H9 (cell line): ENCODE results near the gene PRMT7. TPM values are rescaled to one million over a fixed set of nuclear protein-coding genes. Genes with fewer than 3 reads are reported as not detected.

Source experiments
- DNase-seq: peaks from one replicate; pipeline ENCODE4 v3.0.0-alpha.2; 2017
- H2AFZ ChIP-seq: one replicate; pipeline ENCODE4 v1.6.1; 2013; ENCODE audit warnings: mild to moderate bottlenecking, low read length, control low read depth, moderate library complexity
- H2AK5ac ChIP-seq: 2 replicates; pipeline ENCODE4 v1.6.1; 2013; ENCODE audit warnings: low read length, control low read depth, mixed read lengths; ENCODE audit not compliant: insufficient read length
- H2BK120ac ChIP-seq: one replicate; pipeline ENCODE4 v1.6.1; 2013; ENCODE audit warnings: low read depth, mild to moderate bottlenecking, low read length, control low read depth, inconsistent platforms; ENCODE audit not compliant: poor library complexity, severe bottlenecking
- H2BK12ac ChIP-seq: 2 replicates; pipeline ENCODE4 v1.6.1; 2013; ENCODE audit warnings: low read length, control low read depth, mixed read lengths, low read depth; ENCODE audit not compliant: insufficient read length
- H2BK15ac ChIP-seq: 2 replicates; pipeline ENCODE4 v1.6.1; 2013; ENCODE audit warnings: low read depth, low read length, control low read depth
- H2BK20ac ChIP-seq: one replicate; pipeline ENCODE4 v1.6.1; 2013; ENCODE audit warnings: low read depth, mild to moderate bottlenecking, low read length, control low read depth, inconsistent platforms; ENCODE audit not compliant: poor library complexity, severe bottlenecking
- H2BK5ac ChIP-seq: 2 replicates; pipeline ENCODE4 v1.6.1; 2013; ENCODE audit warnings: low read length, control low read depth, mixed read lengths; ENCODE audit not compliant: insufficient read length
- H3K14ac ChIP-seq: 2 replicates; pipeline ENCODE4 v1.6.1; 2013; ENCODE audit warnings: low read length, control low read depth; ENCODE audit not compliant: insufficient read depth
- H3K18ac ChIP-seq: 2 replicates; pipeline ENCODE4 v1.6.1; 2013; ENCODE audit warnings: low read depth, mild to moderate bottlenecking, mixed read lengths, low read length, control low read depth; ENCODE audit not compliant: insufficient read length
- H3K23ac ChIP-seq: 2 replicates; pipeline ENCODE4 v1.6.1; 2013; ENCODE audit warnings: low read length, control low read depth, mixed read lengths, low read depth; ENCODE audit not compliant: insufficient read length
- H3K23me2 ChIP-seq: 2 replicates; pipeline ENCODE4 v1.6.1; 2013; ENCODE audit warnings: low read depth, mild to moderate bottlenecking, mixed read lengths, low read length, control low read depth; ENCODE audit not compliant: insufficient read length, poor library complexity, severe bottlenecking
- H3K27ac ChIP-seq: 2 replicates; pipeline ENCODE4 v1.5.1; 2013; ENCODE audit warnings: low read length, control low read depth, mixed read lengths, low read depth; ENCODE audit not compliant: insufficient read length
- H3K27me3 ChIP-seq: 2 replicates; pipeline ENCODE4 v1.6.1; 2013; ENCODE audit warnings: low read length, control low read depth, inconsistent platforms; ENCODE audit not compliant: insufficient read depth
- H3K4ac ChIP-seq: 2 replicates; pipeline ENCODE4 v1.6.1; 2013; ENCODE audit warnings: low read depth, mild to moderate bottlenecking, control low read depth, inconsistent platforms, low read length, moderate library complexity
- H3K4me1 ChIP-seq: 2 replicates; pipeline ENCODE4 v1.6.1; 2013; ENCODE audit warnings: low read length, control low read depth, inconsistent platforms; ENCODE audit not compliant: insufficient read depth
- H3K4me2 ChIP-seq: 2 replicates; pipeline ENCODE4 v1.6.1; 2013; ENCODE audit warnings: low read length, control low read depth, mixed read lengths; ENCODE audit not compliant: insufficient read length, insufficient read depth
- H3K56ac ChIP-seq: 2 replicates; pipeline ENCODE4 v1.6.1; 2013; ENCODE audit warnings: low read depth, mild to moderate bottlenecking, mixed read lengths, low read length, control low read depth; ENCODE audit not compliant: insufficient read length
- H3K79me1 ChIP-seq: 2 replicates; pipeline ENCODE4 v1.6.1; 2013; ENCODE audit warnings: low read depth, mild to moderate bottlenecking, moderate library complexity, low read length, control low read depth, inconsistent platforms; ENCODE audit not compliant: insufficient read depth, poor library complexity, severe bottlenecking
- H3K79me2 ChIP-seq: 2 replicates; pipeline ENCODE4 v1.6.1; 2013; ENCODE audit warnings: low read length, control low read depth, inconsistent platforms; ENCODE audit not compliant: insufficient read depth
- H3K9ac ChIP-seq: 2 replicates; pipeline ENCODE4 v1.6.1; 2013; ENCODE audit warnings: low read length, control low read depth, mixed read lengths; ENCODE audit not compliant: insufficient read length; ENCODE audit errors: extremely low read depth
- H3K9me3 ChIP-seq: one replicate; pipeline ENCODE4 v1.6.1; 2013; ENCODE audit warnings: low read depth, low read length, inconsistent platforms; ENCODE audit not compliant: control insufficient read depth
- H3T11ph ChIP-seq: one replicate; pipeline ENCODE4 v1.6.1; 2013; ENCODE audit warnings: mild to moderate bottlenecking, low read length, control low read depth, inconsistent platforms
- H4K20me1 ChIP-seq: one replicate; pipeline ENCODE4 v1.6.1; 2013; ENCODE audit not compliant: control insufficient read depth, insufficient read length, insufficient read depth
- H4K5ac ChIP-seq: 2 replicates; pipeline ENCODE4 v1.6.1; 2013; ENCODE audit warnings: low read depth, mild to moderate bottlenecking, mixed read lengths, low read length, control low read depth; ENCODE audit not compliant: insufficient read length
- H4K8ac ChIP-seq: replicated peaks from 2 replicates; pipeline ENCODE4 v1.6.1; 2013; ENCODE audit warnings: low read length, control low read depth, mixed read lengths, low read depth; ENCODE audit not compliant: insufficient read length
- H4K91ac ChIP-seq: 2 replicates; pipeline ENCODE4 v1.6.1; 2013; ENCODE audit warnings: low read depth, mild to moderate bottlenecking, moderate library complexity, mixed read lengths, low read length, control low read depth; ENCODE audit not compliant: insufficient read length
- H3K27ac Mint-ChIP-seq, 3 experiments: 2 replicates in 2 of 3; 3 replicates in 1 of 3; pipeline ENCODE4 v1.8.0; 2020 to 2021; ENCODE audit warnings: mixed read lengths in 3 of 3, mild to moderate bottlenecking in 1 of 3, moderate library complexity in 1 of 3
- H3K27me3 Mint-ChIP-seq: 2 replicates; pipeline ENCODE4 v1.8.0; 2021; ENCODE audit warnings: low read depth, mild to moderate bottlenecking, moderate library complexity, mixed read lengths
- H3K36me3 Mint-ChIP-seq, 3 experiments: 2 replicates in 2 of 3; 3 replicates in 1 of 3; pipeline ENCODE4 v1.8.0; 2020 to 2021; ENCODE audit warnings: low read depth in 3 of 3, mixed read lengths in 3 of 3; ENCODE audit not compliant: insufficient read depth in 1 of 3
- H3K4me1 Mint-ChIP-seq, 2 experiments: 2 replicates each; pipeline ENCODE4 v1.8.0; 2020; ENCODE audit warnings: mixed read lengths in 2 of 2
- H3K4me3 Mint-ChIP-seq, 2 experiments: 2 replicates in 1 of 2; 3 replicates in 1 of 2; pipeline ENCODE4 v1.8.0; 2020 to 2021; ENCODE audit warnings: mild to moderate bottlenecking in 2 of 2, mixed read lengths in 2 of 2, moderate library complexity in 1 of 2
- H3K9me3 Mint-ChIP-seq, 2 experiments: 2 replicates in 1 of 2; 3 replicates in 1 of 2; pipeline ENCODE4 v1.8.0; 2020; ENCODE audit warnings: mild to moderate bottlenecking in 2 of 2, mixed read lengths in 2 of 2, moderate library complexity in 1 of 2
- WGBS: extraction: QIAGEN DNeasy Blood & Tissue Kit; methylation state at CpG from one replicate; pipeline ENCODE4 v1.1.7; 2013; ENCODE audit warnings: missing lambda C conversion rate, low lambda C conversion rate, mixed read lengths; ENCODE audit not compliant: insufficient read length; ENCODE audit errors: extremely low coverage; 5-methylcytosine and 5-hydroxymethylcytosine counted together
- total RNA-seq: library from RNA; stranded (reverse); gene quantifications from 2 replicates; pipeline ENCODE4 v1.2.1, GENCODE V29; 2021
- TF ChIP-seq, protein P1 (sequence below): fragments of 200-600 bp; sonication (generic); conservative IDR thresholded peaks from 3 replicates; pipeline ENCODE4 v1.8.0; 2021; ENCODE audit warnings: antibody characterized with exemption, mild to moderate bottlenecking

The PRMT7 gene
- total RNA-seq, 1 experiment from 2014 or later: 56.6 TPM

DNA sequence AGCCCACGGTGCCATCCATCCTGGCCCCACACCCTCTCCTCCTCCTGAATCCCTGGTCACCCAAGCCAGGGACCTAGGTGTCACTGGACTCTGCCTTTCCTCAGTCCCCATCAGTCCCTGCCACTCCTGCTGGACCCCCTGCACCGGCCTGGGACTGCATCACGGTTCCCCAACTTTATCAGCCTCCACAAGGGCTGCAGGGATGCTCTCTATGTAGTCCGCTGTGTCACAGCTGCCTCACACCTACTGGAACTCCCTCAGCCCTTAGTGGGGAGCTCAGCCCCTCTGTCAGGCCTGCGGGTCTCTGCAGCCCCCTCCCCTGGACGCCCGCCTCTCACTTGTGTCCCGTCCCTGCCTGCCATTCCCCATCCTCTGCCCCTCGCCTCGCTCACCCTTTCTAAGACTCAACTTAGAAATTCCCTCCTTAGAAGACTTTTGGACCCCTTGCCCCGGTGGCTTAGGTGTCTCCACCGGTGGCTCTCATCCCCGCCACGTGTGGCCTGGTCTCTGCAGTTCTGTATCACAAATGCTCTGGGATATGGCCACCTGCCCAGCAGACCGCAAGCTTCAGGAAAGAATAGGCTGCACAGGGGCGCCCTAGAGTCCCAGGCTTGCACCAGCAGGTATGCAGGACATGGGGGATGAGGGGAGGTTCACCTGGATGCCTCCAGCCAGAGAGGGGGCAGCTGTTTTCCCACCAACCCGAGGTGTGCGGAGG is 62.9 kb downstream of the PRMT7 start:
- H2BK120ac ChIP-seq: no peak overlapping the region
- H3K23ac ChIP-seq: no peak overlapping the region
- TF ChIP-seq, protein P1, sequence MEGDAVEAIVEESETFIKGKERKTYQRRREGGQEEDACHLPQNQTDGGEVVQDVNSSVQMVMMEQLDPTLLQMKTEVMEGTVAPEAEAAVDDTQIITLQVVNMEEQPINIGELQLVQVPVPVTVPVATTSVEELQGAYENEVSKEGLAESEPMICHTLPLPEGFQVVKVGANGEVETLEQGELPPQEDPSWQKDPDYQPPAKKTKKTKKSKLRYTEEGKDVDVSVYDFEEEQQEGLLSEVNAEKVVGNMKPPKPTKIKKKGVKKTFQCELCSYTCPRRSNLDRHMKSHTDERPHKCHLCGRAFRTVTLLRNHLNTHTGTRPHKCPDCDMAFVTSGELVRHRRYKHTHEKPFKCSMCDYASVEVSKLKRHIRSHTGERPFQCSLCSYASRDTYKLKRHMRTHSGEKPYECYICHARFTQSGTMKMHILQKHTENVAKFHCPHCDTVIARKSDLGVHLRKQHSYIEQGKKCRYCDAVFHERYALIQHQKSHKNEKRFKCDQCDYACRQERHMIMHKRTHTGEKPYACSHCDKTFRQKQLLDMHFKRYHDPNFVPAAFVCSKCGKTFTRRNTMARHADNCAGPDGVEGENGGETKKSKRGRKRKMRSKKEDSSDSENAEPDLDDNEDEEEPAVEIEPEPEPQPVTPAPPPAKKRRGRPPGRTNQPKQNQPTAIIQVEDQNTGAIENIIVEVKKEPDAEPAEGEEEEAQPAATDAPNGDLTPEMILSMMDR: no peak
- H3K4me3 Mint-ChIP-seq: no peak overlapping the region
- H4K8ac ChIP-seq: no peak overlapping the region
- no peaks in the 10 kb centered on the region for H3K4me1 ChIP-seq
- no CpG with 5 or more reads among the region's 18 CpGs for WGBS
- H4K20me1 ChIP-seq: no peaks in the 10 kb centered on the region
- H3K4me2 ChIP-seq: no peak overlapping the region
- no peak overlapping the region for H3K56ac ChIP-seq
- no peak overlapping the region for H2BK15ac ChIP-seq
- no peak overlapping the region for H3K18ac ChIP-seq
- no peak overlapping the region; a peak in 1 of 7 replicates for H3K27ac Mint-ChIP-seq
- no peak overlapping the region for H3T11ph ChIP-seq
- H3K4me1 Mint-ChIP-seq: peaks cover 7 to 23% of the 10 kb centered on the region in 2 experiments
- no peak overlapping the region for H2BK20ac ChIP-seq
- no peak for DNase-seq
- H3K9me3 ChIP-seq: no peaks in the 10 kb centered on the region
- no peaks in the 10 kb centered on the region for H3K79me2 ChIP-seq
- H3K36me3 Mint-ChIP-seq: no peaks in the 10 kb centered on the region
- no peaks in the 10 kb centered on the region for H3K23me2 ChIP-seq
- no peak overlapping the region for H2AK5ac ChIP-seq
- H2BK12ac ChIP-seq: no peak overlapping the region
- no peak overlapping the region for H2AFZ ChIP-seq
- H3K9ac ChIP-seq: no peak overlapping the region
- no peaks in the 10 kb centered on the region for H3K9me3 Mint-ChIP-seq
- no peak overlapping the region for H3K14ac ChIP-seq
- H3K27ac ChIP-seq: no peak overlapping the region
- H4K91ac ChIP-seq: no peak overlapping the region
- peaks cover 12% of the 10 kb centered on the region for H3K27me3 Mint-ChIP-seq
- no peak overlapping the region for H3K4ac ChIP-seq
- no peak overlapping the region for H4K5ac ChIP-seq
- no peak overlapping the region for H2BK5ac ChIP-seq
- H3K27me3 ChIP-seq: no peaks in the 10 kb centered on the region
- no peaks in the 10 kb centered on the region for H3K79me1 ChIP-seq
